Keratinocyte (primary cell): ENCODE data around the gene NLRC3.

Source experiments
- EZH2 ChIP-seq: IDR thresholded peaks from one replicate; pipeline ENCODE4 v1.6.1; 2012; ENCODE audit warnings: inconsistent platforms, mild to moderate bottlenecking, low read length, moderate library complexity
- TF ChIP-seq, protein P1 (sequence below), 3 experiments: IDR thresholded peaks in 1 of 3; conservative IDR thresholded peaks in 1 of 3; optimal IDR thresholded peaks in 1 of 3; 2 replicates in 2 of 3; 3 replicates in 1 of 3; pipeline versions ENCODE3 to v1.5.1; 2011; ENCODE audit warnings: low read length in 3 of 3, mild to moderate bottlenecking in 3 of 3, moderate library complexity in 2 of 3, control low read depth in 1 of 3, inconsistent platforms in 1 of 3; ENCODE audit not compliant: insufficient read depth in 2 of 3; ENCODE audit errors: extremely low read depth in 1 of 3

DNA sequence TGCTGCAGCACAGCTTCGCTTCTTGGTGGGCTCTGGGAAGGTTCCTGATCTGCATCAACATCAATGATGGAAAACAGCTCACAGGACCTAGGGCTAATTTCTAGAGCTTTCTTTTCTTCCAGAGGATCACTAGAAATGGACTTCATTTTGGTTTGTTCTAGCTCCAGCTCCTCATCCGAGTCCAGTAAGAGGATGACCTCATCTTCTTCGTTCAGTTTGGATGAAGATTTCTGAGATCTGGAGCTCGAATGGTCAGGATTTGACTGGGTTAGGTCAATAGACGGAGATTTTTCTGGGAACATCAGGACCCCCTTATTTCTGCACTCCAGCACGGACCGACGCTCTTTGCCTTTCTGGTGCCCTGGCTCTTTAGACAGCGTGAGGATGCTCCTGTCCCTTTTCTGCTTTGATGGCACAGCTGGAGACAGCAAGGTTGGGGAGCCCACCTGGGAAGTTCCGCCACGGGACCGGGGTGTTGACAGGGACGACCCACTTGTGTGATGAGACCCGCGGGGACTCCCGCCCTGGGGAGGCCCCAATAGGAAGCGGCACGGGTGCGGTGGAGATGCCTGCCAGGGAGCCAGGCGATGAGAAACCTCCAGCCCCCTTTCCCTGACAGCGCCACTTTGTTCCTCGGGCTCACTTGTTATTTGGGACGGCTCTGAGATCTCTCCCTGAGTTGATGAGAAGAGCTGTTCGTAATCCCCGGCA, 12.9 kb upstream of the NLRC3 start:
- TF ChIP-seq, protein P1, sequence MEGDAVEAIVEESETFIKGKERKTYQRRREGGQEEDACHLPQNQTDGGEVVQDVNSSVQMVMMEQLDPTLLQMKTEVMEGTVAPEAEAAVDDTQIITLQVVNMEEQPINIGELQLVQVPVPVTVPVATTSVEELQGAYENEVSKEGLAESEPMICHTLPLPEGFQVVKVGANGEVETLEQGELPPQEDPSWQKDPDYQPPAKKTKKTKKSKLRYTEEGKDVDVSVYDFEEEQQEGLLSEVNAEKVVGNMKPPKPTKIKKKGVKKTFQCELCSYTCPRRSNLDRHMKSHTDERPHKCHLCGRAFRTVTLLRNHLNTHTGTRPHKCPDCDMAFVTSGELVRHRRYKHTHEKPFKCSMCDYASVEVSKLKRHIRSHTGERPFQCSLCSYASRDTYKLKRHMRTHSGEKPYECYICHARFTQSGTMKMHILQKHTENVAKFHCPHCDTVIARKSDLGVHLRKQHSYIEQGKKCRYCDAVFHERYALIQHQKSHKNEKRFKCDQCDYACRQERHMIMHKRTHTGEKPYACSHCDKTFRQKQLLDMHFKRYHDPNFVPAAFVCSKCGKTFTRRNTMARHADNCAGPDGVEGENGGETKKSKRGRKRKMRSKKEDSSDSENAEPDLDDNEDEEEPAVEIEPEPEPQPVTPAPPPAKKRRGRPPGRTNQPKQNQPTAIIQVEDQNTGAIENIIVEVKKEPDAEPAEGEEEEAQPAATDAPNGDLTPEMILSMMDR (optimal IDR thresholded peaks at IDR 0.05 in 1 of 3, IDR thresholded peaks at IDR 0.05 in 1 of 3, conservative IDR thresholded peaks at IDR 0.05 in 1 of 3; ENCODE audit: extremely low read depth in 1 of 3, insufficient read depth in 2 of 3, low read length in 3 of 3): no peak
- no peak for TF ChIP-seq EZH2
